SK-N-SH (cell line): Measurements from ENCODE around the gene SHISA3.
A peak's percentile ranks its signal among the peaks of the same experiment; 100 is the strongest.

Source experiments
- CTCF ChIP-seq: fragments of 200-600 bp; sonication (generic); IDR thresholded peaks from 2 replicates; pipeline ENCODE4 v1.6.1; 2017; ENCODE audit warnings: antibody characterized with exemption, mild to moderate bottlenecking, moderate library complexity
- ELF1 ChIP-seq: IDR thresholded peaks from 2 replicates; pipeline ENCODE4 v1.4.0; 2012
- EZH2phosphoT487 ChIP-seq: fragments of 200-600 bp; sonication (generic); IDR thresholded peaks from 2 replicates; pipeline ENCODE4 v1.6.1; 2017; ENCODE audit warnings: low read depth, mixed run types, mild to moderate bottlenecking, antibody characterized with exemption, moderate library complexity, borderline replicate concordance
- FOSL2 ChIP-seq: IDR thresholded peaks from 2 replicates; pipeline ENCODE4 v1.4.0; 2012; ENCODE audit warnings: low read depth, mild to moderate bottlenecking, moderate library complexity, borderline replicate concordance
- GABPA ChIP-seq: IDR thresholded peaks from 2 replicates; pipeline ENCODE4 v1.4.0; 2012; ENCODE audit warnings: low read depth, mild to moderate bottlenecking
- IRF3 ChIP-seq: fragments of 150-350 bp; IDR thresholded peaks from 2 replicates; pipeline ENCODE4 v1.6.1; 2016; ENCODE audit warnings: mild to moderate bottlenecking, low read depth, low read length
- JUND ChIP-seq: IDR thresholded peaks from 2 replicates; pipeline ENCODE4 v1.4.0; 2012
- MEF2A ChIP-seq: IDR thresholded peaks from 2 replicates; pipeline ENCODE4 v1.4.0; 2012; ENCODE audit warnings: low read depth, borderline replicate concordance
- RAD21 ChIP-seq: IDR thresholded peaks from 2 replicates; pipeline ENCODE4 v1.6.1; 2012; ENCODE audit warnings: mild to moderate bottlenecking, low read length
- RFX5 ChIP-seq: IDR thresholded peaks from 2 replicates; pipeline ENCODE4 v1.6.1; 2012; ENCODE audit warnings: mild to moderate bottlenecking, improper control_type of control experiment, low read length
- SIN3A ChIP-seq: IDR thresholded peaks from 2 replicates; pipeline ENCODE4 v1.6.1; 2012; ENCODE audit warnings: low read depth, mild to moderate bottlenecking, low read length, moderate library complexity, borderline replicate concordance
- SMC3 ChIP-seq: IDR thresholded peaks from 2 replicates; pipeline ENCODE4 v1.6.1; 2012; ENCODE audit warnings: low read depth, low read length, improper control_type of control experiment
- TAF1 ChIP-seq: IDR thresholded peaks from 2 replicates; pipeline ENCODE4 v1.6.1; 2012; ENCODE audit warnings: low read depth, mild to moderate bottlenecking, low read length, moderate library complexity, borderline replicate concordance
- USF1 ChIP-seq: IDR thresholded peaks from 2 replicates; pipeline ENCODE4 v1.4.0; 2012; ENCODE audit warnings: low read depth, borderline replicate concordance

GRCh38 chr4:42410446-42410845 is 13.2 kb downstream of the SHISA3 start:
- no peak for TF ChIP-seq MEF2A
- TF ChIP-seq RFX5, result no peak
- TF ChIP-seq SMC3, result no peak
- TF ChIP-seq IRF3, result no peak
- TF ChIP-seq SIN3A, result no peak
- TF ChIP-seq FOSL2, result peak; percentile 39; the same call in 1 of the 2 replicates
- no peak for TF ChIP-seq GABPA
- TF ChIP-seq RAD21, result no peak
- no peak for TF ChIP-seq CTCF
- no peak for TF ChIP-seq ELF1
- TF ChIP-seq JUND, result 0 out of 2 replicates have a peak, but pooled peaks have one; percentile 18
- TF ChIP-seq TAF1, result no peak
- no peak for TF ChIP-seq USF1
- no peak for TF ChIP-seq EZH2phosphoT487
